Activated CD4-positive, alpha-beta T cell treated with anti-CD3 and anti-CD28 coated beads, Interleukin-2, amount 50 U/mL, for 24 hours (primary cell): ENCODE data around the gene CENPS.

Experiments
- DNase-seq, 2 donors: peaks; one replicate each; pipeline ENCODE4 v3.0.0-alpha.2; 2020; ENCODE audit warnings: low read depth in 1 of 2, low spot score in 1 of 2

CENPS gene

GRCh38 chr1:10489291-10490055 lies 59.2 kb downstream of the CENPS start:
- no peak for DNase-seq

GRCh38 chr1:10490286-10490970 lies 60.2 kb downstream of the CENPS start:
- DNase-seq: no peak
